ENCODE measurements around the gene CAMKMT.

GRCh38 chr2:44705356-44705755 is 343.6 kb downstream of the CAMKMT start:
- TF ChIP-seq CTCF (conservative IDR thresholded peaks at IDR 0.05 in 1 of 2, IDR thresholded peaks at IDR 0.05 in 1 of 2; ENCODE audit: extremely low read depth in 1 of 2, insufficient read depth in 1 of 2, low read depth in 1 of 2, low read length in 2 of 2) (no peak), EZH2 (IDR thresholded peaks at IDR 0.05; ENCODE audit: borderline replicate concordance, low read length) (no peak)

All from mammary epithelial cell (primary cell).